Measurements from ENCODE around the gene RIPOR3.
"Not testable (repeated sequence)": the region's sequence is repeated elsewhere in the genome, so short reads cannot be mapped to it uniquely, and the experiment has no call there.

RIPOR3 gene

DNA sequence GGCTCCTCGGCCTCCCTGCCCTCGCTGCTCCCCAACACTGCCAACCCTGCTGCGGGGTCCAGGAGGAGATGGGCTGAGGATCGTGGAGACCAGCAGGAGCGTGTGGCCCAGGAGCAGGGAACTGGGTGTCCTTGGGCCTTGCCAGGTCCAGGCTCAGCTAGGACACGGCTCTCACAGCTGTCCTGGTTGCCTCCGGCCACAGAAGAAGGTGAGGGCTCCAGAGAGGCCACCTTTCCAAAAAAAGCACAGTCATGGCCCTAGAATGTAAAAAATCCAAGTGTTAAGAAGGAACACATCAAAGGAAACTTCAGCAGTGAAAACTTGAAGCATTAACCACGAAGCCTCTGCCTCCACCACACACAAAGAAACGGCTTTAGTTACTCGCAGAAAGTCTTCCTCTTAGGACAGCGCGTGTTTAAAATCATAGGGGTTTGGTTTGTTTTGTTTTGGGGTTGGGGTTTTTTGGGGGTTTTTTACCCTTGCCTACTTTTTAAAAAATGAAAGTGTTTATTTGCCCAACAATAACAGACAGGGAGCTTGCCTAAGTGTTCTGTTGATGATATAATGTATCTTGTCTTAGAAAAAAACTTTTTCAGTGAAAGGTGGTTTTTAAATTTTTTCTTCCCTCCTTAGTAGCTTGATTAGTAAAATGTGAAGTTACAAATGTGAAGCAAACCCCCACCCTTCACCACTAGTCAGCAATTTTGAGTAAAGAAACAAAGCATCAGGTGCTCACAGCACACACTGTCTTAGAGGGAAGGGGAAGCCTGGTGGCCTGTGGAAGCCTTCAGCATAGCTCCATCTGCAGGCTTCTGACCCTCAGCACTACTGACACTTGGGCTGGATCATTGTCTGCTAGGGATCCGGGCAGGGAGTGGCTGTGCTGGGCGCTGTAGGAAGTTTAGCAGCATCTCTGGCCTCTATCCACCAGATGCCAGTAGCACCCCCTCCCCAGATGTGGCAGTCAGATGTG, 121.2 kb downstream of the RIPOR3 start:
- peak; percentile 19 for DNase-seq

DNA sequence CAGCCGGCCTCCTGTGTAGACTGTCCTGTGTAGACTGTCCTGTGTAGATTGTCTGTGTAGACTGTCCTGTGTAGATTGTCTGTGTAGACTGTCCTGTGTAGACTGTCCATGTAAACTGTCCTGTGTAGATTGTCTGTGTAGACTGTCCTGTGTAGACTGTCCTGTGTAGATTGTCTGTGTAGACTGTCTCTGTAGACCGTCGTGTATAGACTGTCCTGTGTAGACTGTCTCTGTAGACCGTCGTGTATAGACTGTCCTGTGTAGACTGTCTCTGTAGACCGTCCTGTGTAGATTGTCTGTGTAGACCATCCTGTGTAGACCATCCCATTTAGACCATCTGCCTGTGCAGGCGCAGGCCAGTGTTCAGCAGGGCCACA, 121.9 kb downstream of the RIPOR3 start:
- not testable (repeated sequence) for DNase-seq

DNA sequence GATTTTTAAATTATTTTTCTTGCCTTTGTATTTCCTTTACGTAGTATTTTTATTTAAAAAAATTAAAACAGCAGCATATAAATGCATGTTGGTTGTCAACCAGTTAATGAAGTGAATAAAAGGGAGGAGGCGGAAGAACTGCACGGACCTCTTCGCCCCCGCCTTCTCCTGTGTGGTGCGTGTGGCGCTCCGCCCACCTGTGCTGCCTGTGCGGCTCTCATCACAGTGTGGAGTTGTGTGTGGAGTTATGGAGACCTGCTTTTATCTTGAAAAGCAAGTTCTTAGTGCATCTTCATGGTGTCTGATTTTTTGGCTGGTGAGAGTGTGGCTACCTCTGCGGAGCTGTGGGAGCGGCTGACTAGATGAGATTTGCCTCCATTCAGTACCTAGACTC, 122.8 kb downstream of the RIPOR3 start:
- no peak for DNase-seq

DNA sequence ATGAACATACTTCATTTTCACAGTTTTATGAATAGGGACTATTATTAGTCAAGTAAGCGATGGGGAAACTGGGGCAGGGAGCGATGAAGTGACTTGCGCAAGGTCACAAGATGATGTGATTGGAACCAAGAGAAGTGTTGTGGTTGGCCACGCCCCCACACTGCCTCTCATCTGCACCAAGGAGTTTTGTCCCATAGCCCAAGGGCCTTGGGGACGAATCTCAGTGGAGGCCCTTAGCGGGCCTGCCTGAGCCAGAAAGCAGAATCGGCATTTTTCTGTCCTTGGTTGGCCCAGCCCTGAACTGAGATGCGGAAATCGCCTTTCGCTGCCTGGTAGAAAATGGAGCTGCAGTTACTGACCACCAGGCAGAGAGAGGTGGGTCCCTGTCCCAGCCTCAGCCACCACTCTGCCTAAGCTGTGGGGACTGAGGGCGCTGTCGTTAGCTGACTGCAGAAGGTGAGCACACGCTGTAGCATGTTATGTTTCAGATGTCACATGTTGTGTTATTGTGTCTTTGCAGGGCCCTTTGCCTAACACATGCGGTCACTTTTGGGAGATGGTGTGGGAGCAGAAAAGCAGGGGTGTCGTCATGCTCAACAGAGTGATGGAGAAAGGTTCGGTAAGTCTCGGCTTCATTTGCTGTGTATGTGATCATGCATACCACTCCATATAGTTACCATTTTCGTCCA, 123.3 kb downstream of the RIPOR3 start:
- no peak for DNase-seq

DNA sequence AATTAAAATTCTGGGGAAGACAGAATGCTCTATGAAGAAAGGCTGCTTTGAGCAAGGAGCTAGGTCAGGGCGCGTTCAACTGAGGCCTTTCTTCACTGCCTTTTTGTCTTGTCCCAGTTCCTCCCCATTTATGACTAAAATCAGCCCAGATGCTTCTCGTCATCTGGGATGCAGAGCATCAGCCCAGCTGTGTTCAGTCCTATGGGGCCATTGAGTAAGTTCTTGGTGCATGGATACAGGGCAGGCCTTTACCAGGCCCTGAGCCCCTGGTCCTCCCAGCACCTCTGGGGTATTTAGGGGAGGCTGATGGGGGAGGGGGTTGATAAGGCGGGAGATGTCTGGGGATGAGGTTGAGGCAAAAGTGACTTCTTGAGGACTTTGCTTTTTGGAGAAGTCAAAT, 125.5 kb downstream of the RIPOR3 start:
- DNase-seq = no peak

DNA sequence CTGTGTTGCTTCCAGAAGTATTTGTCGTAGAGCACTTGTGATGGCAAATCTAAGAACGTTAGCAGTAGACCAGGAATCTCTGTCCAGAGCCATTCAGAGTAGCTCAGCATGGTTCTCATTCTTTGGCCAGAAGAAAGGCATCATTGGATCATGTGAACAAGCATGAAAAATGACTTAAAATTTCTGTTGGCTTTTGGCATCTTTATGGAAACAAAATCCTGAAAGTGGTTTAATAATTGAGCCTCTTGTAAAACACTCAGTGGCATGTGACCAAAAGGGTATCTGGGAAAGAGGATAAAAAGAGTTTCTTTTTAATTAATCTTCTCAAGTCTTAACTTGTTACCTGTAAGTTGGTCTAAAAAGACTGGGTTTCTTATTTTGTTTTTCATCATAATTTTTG, 126.0 kb downstream of the RIPOR3 start:
- no peak for DNase-seq

DNA sequence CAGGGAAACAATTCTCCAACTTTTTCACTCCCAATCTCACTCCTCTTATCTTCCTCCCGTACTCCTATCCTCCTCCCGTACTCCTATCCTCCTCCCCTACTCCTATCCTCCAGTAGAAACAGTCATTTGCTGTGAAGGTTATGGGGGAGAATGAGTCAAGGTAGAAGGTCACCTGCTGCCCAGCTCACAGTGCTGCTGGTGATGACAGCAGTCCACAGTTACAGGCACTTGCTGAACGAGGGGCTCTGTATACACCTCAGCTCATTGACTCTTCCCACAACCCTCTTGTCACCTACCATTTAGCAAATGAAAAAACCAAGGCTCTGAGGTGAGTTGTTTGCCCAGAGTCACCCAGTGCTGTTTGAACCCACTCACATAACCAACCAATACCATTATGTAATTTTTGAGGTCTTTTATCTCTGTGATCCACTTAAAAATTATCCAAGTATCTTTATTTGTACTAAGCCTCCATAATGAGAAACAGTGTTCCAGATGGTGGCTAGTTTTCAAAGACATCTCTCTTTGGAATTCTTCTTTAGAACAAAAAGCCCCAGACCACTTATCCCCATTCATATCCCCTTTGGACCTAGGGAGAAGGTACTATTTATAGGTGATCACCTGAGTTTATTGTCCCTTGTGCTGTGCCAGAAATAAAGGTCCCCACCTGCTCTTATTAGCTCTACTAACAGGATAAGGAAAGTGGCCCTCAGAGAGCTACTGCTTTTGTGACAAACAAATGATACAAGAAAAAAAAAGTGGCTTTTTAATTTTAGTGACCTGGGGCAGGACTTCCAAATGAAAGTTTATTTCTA, 128.0 kb downstream of the RIPOR3 start:
- DNase-seq = no peak

DNA sequence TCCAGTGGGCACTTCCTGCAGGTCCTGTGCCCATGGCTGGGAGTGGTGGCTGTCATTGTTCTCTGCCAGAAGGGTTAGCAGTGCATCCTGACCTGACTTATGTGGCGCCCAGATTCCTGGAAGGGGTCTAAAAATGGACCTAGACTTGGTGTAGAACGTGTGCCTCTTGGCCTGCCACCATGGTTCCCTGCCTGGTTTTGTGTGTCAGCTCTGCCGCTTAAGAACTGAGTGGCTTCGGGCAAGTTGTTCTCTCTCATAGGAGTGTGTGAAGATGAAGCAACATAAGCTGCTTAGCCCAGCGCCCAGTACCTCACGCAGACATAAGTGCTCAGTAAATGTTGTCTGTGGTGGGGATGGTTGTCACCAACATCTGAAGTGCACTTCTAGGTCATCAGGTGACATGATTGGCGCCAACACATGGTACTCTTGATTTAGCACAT, 129.1 kb downstream of the RIPOR3 start:
- no peak for DNase-seq

DNA sequence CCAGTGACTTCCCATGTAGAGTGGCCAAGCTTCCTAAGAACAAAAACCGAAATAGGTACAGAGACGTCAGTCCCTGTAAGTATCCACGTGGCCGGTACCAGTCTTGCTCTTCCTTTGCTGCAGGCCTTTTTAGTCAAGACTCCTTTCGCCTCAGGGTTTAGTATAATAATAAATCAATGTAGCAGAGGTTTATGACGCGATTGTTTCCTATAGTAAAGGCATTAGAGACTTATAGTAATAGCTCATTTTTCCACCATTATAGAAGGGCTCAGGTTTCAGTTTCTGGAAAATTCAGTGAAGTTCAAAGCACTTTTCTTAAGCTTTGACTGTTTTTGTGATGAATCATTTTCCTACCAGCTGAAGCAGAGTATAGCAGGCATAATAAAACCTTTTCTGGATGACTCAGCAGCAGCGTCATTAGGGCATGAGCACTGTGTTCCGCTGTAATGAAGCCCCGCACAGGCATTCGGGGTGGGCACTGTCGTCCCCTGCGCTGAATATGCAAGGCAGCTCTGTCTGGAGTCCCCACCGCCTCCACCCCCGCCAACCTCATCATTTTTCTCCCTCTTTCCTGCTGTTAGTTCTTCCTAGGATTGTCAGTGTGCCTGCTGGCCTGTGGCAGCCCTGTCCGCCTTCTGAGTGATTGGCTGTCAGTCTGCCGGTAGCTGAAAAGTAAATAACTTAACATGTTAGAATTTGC, 129.8 kb downstream of the RIPOR3 start:
- DNase-seq = peak; percentile 33

DNA sequence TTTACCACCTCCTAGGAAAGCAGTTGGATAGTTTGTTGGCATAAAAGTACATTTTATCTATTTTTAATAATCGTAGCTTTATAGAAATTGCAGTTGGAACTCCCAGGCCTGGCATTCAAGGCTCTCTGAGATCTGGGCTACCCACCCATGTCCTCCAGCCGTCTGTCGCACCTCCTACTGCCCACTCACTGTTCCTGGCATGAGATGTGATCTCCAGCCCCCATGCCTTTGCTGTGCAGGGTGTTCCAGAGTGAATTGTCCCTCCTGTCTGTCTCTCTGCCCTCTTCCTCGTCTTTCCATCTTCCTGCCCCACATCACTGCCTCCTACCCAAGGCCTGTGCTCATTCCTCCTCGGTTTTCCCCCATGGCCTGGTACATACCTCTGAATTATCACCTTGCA, 130.5 kb downstream of the RIPOR3 start:
- no peak for DNase-seq

DNA sequence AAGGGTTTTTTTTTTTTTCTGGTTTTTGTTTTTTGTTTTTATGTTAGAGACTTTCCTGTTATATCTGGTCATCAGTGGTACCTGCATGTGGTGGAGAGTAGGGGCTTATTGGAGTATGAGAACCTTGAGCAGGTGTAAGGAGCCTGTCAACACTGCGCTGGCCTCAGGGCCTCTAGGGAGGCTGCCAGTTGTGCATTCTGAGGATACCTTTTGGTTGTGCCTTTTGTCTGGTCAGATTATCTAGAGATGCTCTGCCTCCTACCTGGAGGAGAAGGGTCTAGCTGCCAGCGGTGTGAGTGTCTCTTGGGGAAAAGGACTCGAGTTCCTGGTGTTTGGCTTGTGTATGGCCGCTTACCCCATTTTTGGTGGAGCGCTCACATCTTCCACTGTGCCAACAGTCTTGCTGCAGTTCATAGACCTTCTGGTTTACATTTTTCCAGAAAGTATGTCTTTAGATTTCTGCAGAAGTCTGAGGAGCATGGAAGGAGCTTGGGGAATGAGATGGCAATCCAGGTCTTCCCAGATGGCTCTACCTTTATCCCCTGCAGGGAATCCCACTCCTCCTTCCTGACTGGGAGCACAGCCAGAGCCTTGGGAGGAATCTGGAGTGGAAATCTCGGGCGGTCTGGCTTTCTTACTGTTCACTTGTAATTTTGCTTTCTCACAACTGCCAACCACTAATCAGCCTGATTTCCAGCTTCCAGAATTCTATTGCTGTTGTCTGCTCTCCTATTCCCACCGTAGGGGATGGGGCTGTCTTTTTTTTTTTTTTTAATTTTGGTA, 131.3 kb downstream of the RIPOR3 start:
- DNase-seq = no peak

DNA sequence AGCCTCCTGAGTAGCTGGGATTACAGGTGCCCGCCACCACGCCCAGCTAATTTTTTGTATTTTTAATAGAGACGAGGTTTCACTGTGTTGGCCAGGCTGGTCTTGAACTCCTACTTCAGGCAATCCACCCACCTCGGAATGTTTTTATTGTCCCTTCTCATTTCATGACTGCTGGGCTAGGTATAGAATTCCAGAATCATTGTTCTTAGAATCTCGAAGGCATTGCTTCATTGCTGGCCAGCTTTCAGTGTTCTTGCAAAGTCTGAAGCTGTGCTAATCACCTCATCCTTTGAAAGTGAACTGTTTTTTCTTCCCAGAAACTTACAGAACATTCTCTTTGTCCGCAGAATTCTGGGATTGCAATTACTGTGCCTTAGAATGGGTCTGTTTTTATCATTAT, 132.2 kb downstream of the RIPOR3 start:
- DNase-seq = no peak

DNA sequence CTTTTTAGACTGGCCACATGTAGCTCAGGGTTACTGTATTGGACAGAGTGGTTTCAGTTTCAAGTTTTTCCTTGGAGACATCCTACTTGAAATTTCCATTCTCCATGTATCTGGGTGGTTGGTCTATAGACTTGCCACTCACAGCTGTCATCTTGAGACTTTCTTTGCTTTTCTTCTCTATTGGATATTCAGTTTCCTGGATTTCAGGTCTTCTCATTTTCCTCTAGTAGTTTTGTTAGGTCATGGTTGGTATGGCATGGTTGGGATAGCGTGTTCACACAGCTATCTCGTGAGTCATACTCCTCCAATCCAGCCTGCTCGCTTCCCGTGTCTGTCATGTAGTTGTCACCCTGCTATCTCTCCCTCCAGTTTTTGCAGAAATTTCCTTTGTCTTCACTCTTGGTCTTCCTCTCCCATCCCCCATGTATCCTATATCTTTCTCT, 132.8 kb downstream of the RIPOR3 start:
- DNase-seq = no peak

DNA sequence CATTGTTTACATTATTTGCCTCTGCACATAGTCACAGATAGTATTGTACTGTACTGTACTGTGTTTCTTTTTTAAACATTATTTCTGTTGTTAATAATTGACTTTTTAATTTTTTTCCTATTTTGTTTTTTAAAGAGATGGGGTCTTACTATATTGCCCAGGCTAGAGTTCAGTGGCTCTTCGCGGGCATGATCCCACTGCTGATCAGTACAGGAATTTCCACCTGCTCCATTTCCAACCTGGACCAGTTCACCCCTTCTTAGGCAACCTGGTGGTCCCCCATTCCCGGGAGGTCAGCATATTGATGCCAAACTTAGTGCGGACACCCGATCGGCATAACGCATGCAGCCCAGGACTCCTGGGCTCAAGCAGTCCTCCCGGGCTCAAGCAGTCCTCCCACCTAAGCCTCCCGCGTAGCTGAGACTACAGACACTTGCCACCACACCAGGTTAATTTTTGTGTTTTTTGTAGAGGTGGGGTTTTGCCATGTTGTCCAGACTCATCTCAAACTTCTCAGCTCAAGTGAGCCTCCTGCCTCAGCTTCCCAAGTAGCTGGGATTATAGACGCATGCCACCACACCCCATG, 133.7 kb downstream of the RIPOR3 start:
- no peak for DNase-seq

DNA sequence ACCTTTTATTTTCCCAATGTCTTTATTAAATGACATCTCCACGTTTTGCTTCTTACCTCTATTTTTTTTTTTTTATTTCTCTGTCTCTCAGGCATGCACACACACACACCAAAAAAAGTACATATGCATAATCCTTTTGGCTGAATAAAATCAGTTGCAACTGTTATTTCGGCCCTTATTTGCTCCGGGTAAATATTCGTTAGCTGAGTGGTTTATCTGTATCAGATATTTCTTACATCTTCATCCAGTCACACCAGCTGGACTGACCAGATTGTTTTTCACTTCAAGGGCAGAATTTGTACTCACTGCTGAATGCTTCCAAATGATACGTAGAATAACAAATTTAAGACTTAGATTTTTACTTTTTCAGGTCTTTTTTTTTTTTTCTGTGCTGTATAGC, 135.7 kb downstream of the RIPOR3 start:
- DNase-seq = no peak

DNA sequence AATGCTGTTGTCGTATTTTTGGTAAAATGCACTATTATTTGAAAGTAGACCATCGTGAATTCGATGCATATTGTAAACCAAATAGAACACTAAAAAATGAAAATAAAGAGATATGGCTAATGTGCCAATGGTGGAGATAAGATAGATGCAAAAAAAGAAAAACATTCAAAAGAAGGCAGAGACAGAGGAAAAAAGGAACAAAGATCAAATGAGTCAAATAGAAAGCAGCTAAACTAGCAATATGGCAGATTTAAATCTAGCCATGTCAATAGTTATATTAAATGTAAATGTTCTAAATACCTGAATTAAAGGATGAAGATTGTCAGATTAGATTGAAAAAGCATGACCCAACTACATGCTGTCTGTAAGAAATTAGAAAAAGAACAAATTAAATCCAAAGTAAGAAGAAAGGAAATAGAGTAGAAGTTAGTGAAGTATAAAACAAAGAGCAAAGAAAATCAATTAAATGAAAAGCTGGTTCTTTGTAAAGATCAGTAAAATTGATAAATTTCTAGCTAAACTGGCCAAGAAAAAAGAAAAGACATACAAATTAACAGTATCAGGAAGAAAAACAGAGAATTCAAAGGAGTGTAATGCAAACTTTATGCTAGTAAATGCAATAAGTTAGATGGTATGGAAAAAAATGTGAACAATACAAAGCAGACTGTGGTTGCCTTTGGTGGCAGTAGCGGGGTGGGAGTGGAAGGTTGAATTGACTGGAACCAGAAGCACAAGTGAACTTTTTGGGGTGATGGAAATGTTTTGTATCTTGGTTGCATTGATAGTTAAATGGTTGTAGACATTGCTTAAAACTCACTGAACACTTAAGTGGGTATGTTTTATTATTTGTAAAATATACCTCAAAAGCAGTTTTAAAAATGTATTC, 136.4 kb downstream of the RIPOR3 start:
- no peak for DNase-seq

DNA sequence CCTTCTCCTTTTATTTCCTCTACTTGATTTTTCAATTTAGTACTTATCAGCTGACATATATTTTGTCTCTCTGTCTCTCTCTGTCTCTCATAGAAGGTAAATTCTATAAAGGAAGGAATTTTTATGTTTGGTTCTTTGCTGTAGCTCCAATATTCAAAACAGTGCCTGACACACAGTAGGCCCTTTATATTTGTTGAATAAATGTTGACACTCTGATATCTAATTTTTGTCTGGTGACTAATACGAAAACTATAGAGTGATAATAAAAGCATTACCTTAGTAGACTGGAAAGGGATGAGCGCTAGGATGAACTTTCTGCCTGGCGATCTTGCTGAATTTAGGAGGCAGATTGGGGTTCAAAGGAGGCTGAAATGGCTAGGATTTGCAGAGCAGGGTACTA, 138.4 kb downstream of the RIPOR3 start:
- no peak for DNase-seq

DNA sequence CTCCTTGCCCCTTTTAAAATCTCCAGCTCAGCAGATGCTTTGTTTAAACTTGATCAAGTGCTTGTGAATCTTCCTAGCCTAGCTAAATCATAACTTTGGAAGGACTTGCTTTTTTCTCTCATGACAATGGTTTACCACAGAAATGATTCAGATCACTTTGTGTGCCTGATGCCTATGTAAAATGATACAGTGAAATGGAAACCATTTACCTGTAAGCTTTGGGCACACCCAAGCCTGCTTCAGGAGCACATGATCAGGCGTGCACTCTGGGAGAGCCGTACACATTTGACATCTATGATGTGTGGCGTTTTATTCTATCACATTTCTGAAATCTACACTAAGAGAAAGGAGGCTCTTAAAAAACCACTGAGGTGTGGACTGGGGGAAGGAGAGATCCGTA, 140.1 kb downstream of the RIPOR3 start:
- DNase-seq = no peak

DNA sequence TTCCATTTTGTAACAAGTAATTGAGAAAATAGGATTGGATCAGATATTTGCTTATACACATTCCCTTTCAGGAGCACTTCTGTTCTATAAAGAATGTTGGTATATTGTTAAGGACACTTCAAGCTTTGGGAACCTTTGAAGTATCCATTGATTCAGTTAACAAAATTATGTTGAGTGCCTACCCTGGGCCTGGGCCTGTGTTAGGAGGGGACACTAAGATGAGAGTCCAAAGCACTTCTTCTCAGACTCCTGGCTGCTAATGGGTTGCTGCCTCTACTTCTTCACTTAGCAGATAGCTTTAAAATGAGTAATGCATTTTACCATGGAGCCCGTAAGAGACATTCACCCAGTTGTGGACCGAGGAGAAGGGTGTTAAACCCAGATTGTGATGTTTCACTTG, 140.8 kb downstream of the RIPOR3 start:
- DNase-seq = no peak

DNA sequence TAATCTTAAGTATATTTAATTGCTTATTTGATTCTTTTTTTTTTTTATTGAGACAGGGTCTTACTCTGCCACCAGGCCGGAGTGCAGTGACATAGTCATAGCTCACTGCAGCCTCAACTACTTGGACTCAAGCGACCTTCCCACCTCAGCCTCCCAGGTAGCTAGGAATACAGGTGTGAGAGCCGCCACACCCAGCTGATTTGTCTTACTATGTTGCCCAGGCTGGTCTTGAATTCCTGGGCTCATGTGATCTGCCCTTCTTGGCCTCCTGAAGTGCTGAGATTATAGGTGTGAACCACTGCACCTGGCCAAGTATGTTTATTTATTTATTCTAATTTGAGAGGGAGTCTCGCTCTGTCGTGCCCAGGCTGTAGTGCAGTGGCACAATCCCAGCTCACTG, 142.9 kb downstream of the RIPOR3 start:
- DNase-seq = no peak
